Fibroblast of skin of right quadriceps (primary cell): ENCODE measurements around the gene GAGE12C.
"Not testable (repeated sequence)": the region's sequence is repeated elsewhere in the genome, so short reads cannot be mapped to it uniquely, and the experiment has no call there.

Experiments used
- DNase-seq: peaks from one replicate; pipeline ENCODE4 v3.0.0-alpha.2; 2013

The GAGE12C gene, protein sequence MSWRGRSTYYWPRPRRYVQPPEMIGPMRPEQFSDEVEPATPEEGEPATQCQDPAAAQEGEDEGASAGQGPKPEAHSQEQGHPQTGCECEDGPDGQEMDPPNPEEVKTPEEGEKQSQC

GRCh38 chrX:49531877-49532276 lies at the start of gene GAGE12C:
Gene GAGE12C (plus strand): TSS chrX:49532177. CDS start chrX:49533332, 1,155 bp downstream.
- DNase-seq: not testable (repeated sequence)

GRCh38 chrX:49541433-49541832 lies 9.5 kb downstream of the GAGE12C start, which contains the start of gene GAGE12D:
Gene GAGE12D (plus strand): TSS chrX:49541733. CDS start chrX:49542888, 1,155 bp downstream.
- DNase-seq: not testable (repeated sequence)

DNA sequence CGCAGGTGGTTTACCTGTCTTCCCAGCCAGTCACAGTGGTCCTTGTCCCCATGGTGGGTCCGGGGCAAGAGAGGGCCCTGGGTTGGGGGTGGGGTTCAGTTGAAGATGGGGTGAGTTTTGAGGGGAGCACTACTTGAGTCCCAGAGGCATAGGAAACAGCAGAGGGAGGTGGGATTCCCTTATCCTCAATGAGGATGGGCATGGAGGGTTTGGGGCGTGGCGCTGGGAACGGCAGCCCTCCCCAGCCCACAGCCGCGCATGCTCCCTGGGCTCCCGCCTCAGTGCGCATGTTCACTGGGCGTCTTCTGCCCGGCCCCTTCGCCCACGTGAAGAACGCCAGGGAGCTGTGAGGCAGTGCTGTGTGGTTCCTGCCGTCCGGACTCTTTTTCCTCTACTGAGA lies 19.0 kb downstream of the GAGE12C start, which contains the start of gene GAGE12E:
GAGE12E (plus strand) TSS at position 301 of the 400 bp plus-strand sequence. CDS start 1,155 bp downstream, outside the sequence.
- DNase-seq: not testable (repeated sequence)

DNA sequence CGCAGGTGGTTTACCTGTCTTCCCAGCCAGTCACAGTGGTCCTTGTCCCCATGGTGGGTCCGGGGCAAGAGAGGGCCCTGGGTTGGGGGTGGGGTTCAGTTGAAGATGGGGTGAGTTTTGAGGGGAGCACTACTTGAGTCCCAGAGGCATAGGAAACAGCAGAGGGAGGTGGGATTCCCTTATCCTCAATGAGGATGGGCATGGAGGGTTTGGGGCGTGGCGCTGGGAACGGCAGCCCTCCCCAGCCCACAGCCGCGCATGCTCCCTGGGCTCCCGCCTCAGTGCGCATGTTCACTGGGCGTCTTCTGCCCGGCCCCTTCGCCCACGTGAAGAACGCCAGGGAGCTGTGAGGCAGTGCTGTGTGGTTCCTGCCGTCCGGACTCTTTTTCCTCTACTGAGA lies 28.6 kb downstream of the GAGE12C start, which contains the start of gene GAGE12F:
GAGE12F (plus strand) TSS at position 301 of the 400 bp plus-strand sequence. CDS start 1,155 bp downstream, outside the sequence.
- DNase-seq: not testable (repeated sequence)

GRCh38 chrX:49568728-49569127 lies 36.8 kb downstream of the GAGE12C start:
- DNase-seq: not testable (repeated sequence)

DNA sequence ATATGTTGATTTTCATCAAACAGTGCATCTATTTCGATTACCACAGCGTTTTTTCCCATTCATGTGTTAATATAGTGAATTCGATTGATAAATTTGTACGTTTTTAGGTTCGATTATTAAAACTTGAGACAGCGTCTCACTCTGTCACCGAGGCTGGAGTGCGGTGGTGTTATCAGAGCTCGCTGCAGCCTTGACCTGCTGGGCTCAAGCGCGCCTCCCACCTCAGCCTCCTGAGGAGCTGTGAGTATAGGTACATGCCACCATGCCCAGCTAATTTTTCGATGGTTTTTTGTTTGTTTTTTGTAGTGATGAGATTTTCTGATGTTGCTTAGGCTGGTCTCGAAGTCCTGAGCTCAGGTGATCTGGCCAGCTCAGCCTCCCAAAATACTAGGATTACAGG lies 37.2 kb downstream of the GAGE12C start:
- not testable (repeated sequence) for DNase-seq

DNA sequence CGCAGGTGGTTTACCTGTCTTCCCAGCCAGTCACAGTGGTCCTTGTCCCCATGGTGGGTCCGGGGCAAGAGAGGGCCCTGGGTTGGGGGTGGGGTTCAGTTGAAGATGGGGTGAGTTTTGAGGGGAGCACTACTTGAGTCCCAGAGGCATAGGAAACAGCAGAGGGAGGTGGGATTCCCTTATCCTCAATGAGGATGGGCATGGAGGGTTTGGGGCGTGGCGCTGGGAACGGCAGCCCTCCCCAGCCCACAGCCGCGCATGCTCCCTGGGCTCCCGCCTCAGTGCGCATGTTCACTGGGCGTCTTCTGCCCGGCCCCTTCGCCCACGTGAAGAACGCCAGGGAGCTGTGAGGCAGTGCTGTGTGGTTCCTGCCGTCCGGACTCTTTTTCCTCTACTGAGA lies 38.1 kb downstream of the GAGE12C start, which contains the start of gene GAGE12G:
GAGE12G (plus strand) TSS at position 301 of the 400 bp plus-strand sequence. CDS start 1,155 bp downstream, outside the sequence.
- DNase-seq: not testable (repeated sequence)

- DNase-seq: not testable (repeated sequence)
Measured at GRCh38 chrX:49579649-49580048, 47.7 kb downstream of the GAGE12C start, which contains the start of gene GAGE12H. Gene GAGE12H (plus strand): TSS chrX:49579949. CDS start chrX:49581104, 1,155 bp downstream.
